Skeletal muscle tissue (tissue), 4 donors: ENCODE results near the gene PEMT. TPM values are rescaled to one million over a fixed set of nuclear protein-coding genes. Genes with fewer than 3 reads are reported as not detected.
A peak's percentile ranks its signal among the peaks of the same experiment; 100 is the strongest.

Experiments used
- H3K27ac ChIP-seq: one replicate; pipeline ENCODE4 v1.7.0; 2013; ENCODE audit warnings: mild to moderate bottlenecking, low read depth, low read length, inconsistent platforms
- H3K27me3 ChIP-seq, 3 donors: one replicate each; pipeline ENCODE4 v1.7.0; 2013; ENCODE audit warnings: low read length in 3 of 3; ENCODE audit not compliant: control insufficient read depth in 3 of 3, insufficient read depth in 3 of 3
- H3K36me3 ChIP-seq, 3 donors: one replicate each; pipeline ENCODE4 v1.7.0; 2013; ENCODE audit warnings: low read length in 3 of 3; ENCODE audit not compliant: control insufficient read depth in 3 of 3, insufficient read depth in 3 of 3
- H3K4me1 ChIP-seq, 3 donors: one replicate each; pipeline ENCODE4 v1.7.0; 2013; ENCODE audit warnings: low read length in 3 of 3, mild to moderate bottlenecking in 3 of 3; ENCODE audit not compliant: control insufficient read depth in 3 of 3, insufficient read depth in 3 of 3
- H3K4me3 ChIP-seq, 3 donors: one replicate each; pipeline ENCODE4 v1.7.0; 2013; ENCODE audit warnings: low read length in 3 of 3
- H3K9ac ChIP-seq, 3 donors: one replicate each; pipeline ENCODE4 v1.7.0; 2013; ENCODE audit warnings: low read length in 3 of 3, mild to moderate bottlenecking in 3 of 3, moderate library complexity in 2 of 3, low read depth in 1 of 3
- H3K9me3 ChIP-seq, 3 donors: one replicate each; pipeline ENCODE4 v1.7.0; 2013; ENCODE audit warnings: low read length in 3 of 3; ENCODE audit not compliant: control insufficient read depth in 3 of 3
- total RNA-seq: library from RNA; depleted of rRNA; stranded (reverse); fragments of >200 nt; gene quantifications from one replicate; pipeline ENCODE4 v1.2.3, GENCODE V29; 2014
- donor health status: Osteomylitis.

Gene PEMT
- total RNA-seq, 1 donor from 2014 or later: 32.4 TPM

DNA sequence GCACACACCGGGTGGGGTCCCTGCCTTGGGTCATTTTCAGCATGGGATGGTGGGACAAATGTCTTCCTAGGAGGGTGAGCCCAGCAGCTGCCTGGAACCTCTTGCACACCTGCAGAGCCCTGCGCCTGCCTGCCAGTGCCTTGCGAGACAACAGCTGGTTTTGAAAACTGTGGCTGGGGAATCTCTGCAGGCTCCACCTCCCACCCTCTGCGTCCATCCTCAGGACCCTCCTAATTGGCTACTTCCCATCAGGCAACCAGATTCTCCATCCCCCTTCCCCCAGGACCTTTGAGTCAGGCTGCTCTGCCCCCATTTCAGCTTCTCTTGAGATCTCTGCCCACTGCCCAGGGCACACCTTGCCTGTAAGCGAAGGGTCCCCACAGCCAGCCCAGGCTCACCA lies 26.6 kb downstream of the PEMT start:
- Histone ChIP-seq H3K36me3 (no peaks in the 10 kb centered on the region), H3K4me1 (peaks cover 66 to 82% (median 67%) of the 10 kb centered on the region in 3 donors), H3K27me3 (no peaks in the 10 kb centered on the region), H3K9ac (peak overlapping the region in 1 of 3 donors; percentile 16), H3K9me3 (no peaks in the 10 kb centered on the region), H3K4me3 (no peak overlapping the region), H3K27ac (no peak overlapping the region)

DNA sequence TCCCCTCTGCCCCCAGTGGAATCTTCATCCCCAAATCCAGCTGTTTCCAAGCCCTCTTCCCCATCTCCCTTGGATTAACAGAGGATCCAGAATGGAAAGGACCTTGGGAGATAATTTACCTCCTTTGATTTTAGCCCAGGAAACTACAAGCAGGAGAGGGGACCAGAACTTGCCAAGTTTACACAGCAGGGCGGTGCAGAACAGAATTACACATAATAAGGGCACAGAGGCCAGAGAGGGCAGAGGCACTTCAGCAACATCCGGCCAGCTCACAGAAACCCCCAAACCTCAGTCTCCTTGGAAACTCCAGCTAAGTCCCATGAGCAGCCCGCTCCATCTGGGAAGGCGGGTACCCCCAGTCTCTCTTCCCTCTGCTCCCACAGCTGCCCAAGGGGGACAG lies 27.2 kb downstream of the PEMT start:
- Histone ChIP-seq H3K4me3 (no peak overlapping the region), H3K27ac (no peak overlapping the region), H3K4me1 (peaks cover 61 to 76% (median 61%) of the 10 kb centered on the region in 3 donors), H3K27me3 (no peaks in the 10 kb centered on the region), H3K9ac (peak overlapping the region in 1 of 3 donors; percentile 16), H3K36me3 (no peaks in the 10 kb centered on the region), H3K9me3 (no peaks in the 10 kb centered on the region)

GRCh38 chr17:17563530-17563929 lies 28.0 kb downstream of the PEMT start:
- Histone ChIP-seq H3K4me3 (no peak overlapping the region), H3K27ac (no peak overlapping the region), H3K9me3 (no peaks in the 10 kb centered on the region), H3K27me3 (no peaks in the 10 kb centered on the region), H3K4me1 (peaks cover 53 to 68% (median 54%) of the 10 kb centered on the region in 3 donors), H3K36me3 (no peaks in the 10 kb centered on the region), H3K9ac (peak overlapping the region in 1 of 3 donors; percentile 16)

DNA sequence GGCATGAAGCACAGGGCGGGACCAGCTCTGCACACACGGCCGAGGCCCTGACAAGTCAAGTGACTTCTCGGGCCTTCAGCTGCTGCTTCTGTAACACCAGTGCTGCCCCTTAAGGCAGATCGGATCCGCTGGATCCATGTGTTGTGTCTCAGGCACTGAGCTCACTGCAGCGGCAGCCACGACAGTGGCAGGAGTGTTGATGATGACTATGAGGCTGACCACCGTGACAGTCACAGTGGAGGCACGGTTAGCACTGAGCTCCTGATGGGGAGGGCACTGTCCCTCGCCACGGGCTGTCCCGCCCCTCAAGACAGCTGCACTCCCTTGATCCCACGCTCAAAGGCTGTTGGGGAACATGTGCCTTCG lies 29.4 kb downstream of the PEMT start:
- no peaks in the 10 kb centered on the region for H3K36me3 ChIP-seq
- H3K27ac ChIP-seq: peak overlapping the region; percentile 33
- no peaks in the 10 kb centered on the region for H3K9me3 ChIP-seq
- peak overlapping the region in 1 of 3 donors; percentile 45 for H3K4me3 ChIP-seq
- H3K9ac ChIP-seq: peak overlapping the region; percentile 30 to 40 (median 36)
- H3K4me1 ChIP-seq: peaks cover 48 to 63% (median 50%) of the 10 kb centered on the region in 3 donors
- H3K27me3 ChIP-seq: no peaks in the 10 kb centered on the region

DNA sequence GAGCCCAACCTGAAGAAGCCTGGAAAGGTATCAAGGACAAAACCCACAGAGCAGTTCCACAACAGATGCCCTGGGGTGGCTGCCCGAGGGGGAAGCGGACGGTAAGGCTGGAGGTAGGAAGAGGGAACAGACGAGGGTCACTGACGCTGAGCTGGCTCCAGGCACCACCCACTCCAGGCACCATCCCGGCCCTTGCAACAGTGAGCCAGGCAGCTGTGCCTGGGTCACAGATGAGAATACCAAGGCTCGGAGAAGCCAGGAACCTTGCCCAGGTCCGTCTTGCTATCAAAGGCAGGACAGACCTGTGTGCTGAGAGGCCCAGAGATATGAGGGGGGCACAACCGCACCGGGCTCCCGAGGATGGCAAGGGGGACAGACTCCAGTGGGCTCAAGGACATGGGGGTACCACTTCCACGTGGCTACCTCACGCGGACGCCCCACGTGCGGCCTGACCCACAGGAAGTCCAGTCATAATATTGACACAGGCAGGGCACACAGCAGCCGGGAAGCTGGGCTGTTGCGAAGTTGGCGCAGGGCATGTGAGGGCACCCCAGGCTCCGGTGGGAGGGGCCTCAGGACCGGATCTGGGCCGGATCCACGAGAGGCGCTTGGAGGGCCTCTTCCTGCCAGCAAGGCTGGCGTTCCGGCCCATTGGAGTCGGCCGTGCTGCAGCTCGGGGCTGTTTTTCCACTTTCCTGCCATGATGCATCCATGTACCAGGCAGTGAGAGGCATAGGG lies 29.9 kb downstream of the PEMT start:
- Histone ChIP-seq H3K4me3 (peak overlapping the region in 1 of 3 donors; percentile 45), H3K27ac (peak overlapping the region; percentile 33), H3K4me1 (peaks cover 42 to 58% (median 46%) of the 10 kb centered on the region in 3 donors), H3K9ac (peak overlapping the region; percentile 30 to 40 (median 36)), H3K9me3 (no peaks in the 10 kb centered on the region), H3K36me3 (no peaks in the 10 kb centered on the region), H3K27me3 (no peaks in the 10 kb centered on the region)

GRCh38 chr17:17560975-17561374 lies 30.5 kb downstream of the PEMT start:
- Histone ChIP-seq H3K9me3 (no peaks in the 10 kb centered on the region), H3K4me1 (peaks cover 36 to 52% (median 40%) of the 10 kb centered on the region in 3 donors), H3K27me3 (no peaks in the 10 kb centered on the region), H3K27ac (peak overlapping the region; percentile 33), H3K9ac (no peak overlapping the region), H3K4me3 (no peak overlapping the region), H3K36me3 (no peaks in the 10 kb centered on the region)

- Histone ChIP-seq H3K27ac (no peak overlapping the region), H3K36me3 (no peaks in the 10 kb centered on the region), H3K4me1 (peaks cover 28 to 44% (median 31%) of the 10 kb centered on the region in 3 donors), H3K9me3 (no peaks in the 10 kb centered on the region), H3K9ac (no peak overlapping the region), H3K4me3 (no peak overlapping the region), H3K27me3 (no peaks in the 10 kb centered on the region)
These were observed 31.3 kb downstream of the PEMT start for GRCh38 chr17:17560167-17560566.

- Histone ChIP-seq H3K27me3 (no peaks in the 10 kb centered on the region), H3K27ac (no peak overlapping the region), H3K4me1 (peaks cover 23 to 35% (median 23%) of the 10 kb centered on the region in 3 donors), H3K9ac (no peak overlapping the region), H3K4me3 (no peak overlapping the region), H3K9me3 (no peaks in the 10 kb centered on the region), H3K36me3 (no peaks in the 10 kb centered on the region)
These were observed 32.3 kb downstream of the PEMT start for GRCh38 chr17:17559164-17559563.

DNA sequence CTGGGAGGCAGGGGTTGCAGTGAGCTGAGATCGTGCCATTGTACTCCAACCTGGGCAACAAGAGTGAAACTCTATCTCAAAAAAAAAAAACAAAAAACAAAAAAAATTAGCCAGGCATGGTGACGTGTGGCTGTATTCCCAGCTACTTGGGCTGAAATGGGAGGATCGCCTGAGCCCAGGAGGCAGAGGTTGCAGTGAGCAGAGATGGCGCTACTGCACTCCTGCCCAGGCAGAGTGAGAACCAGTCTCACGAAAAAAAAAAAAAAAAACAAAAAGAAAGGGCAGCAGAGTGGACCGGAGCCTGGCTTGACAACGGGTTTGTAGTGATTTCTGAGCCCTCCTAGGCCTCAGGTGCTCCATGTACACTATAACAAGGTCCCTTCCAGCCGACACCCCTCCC lies 33.1 kb downstream of the PEMT start:
- H3K27ac ChIP-seq: no peak overlapping the region

GRCh38 chr17:17557796-17558195 lies 33.7 kb downstream of the PEMT start:
- no peaks in the 10 kb centered on the region for H3K27me3 ChIP-seq
- peak overlapping the region in 2 of 3 donors; percentile 25 to 33 for H3K9ac ChIP-seq
- H3K4me1 ChIP-seq: peaks cover 31 to 43% (median 37%) of the 10 kb centered on the region in 3 donors
- H3K27ac ChIP-seq: no peak overlapping the region
- no peaks in the 10 kb centered on the region for H3K36me3 ChIP-seq
- H3K4me3 ChIP-seq: no peak overlapping the region
- H3K9me3 ChIP-seq: no peaks in the 10 kb centered on the region

More for the DNA sequence above, 33.1 kb downstream of the PEMT start:
- no peak overlapping the region for H3K4me3 ChIP-seq
- H3K27me3 ChIP-seq: no peaks in the 10 kb centered on the region
- H3K9me3 ChIP-seq: no peaks in the 10 kb centered on the region
- H3K4me1 ChIP-seq: peaks cover 25 to 40% (median 30%) of the 10 kb centered on the region in 3 donors
- H3K9ac ChIP-seq: no peak overlapping the region
- H3K36me3 ChIP-seq: no peaks in the 10 kb centered on the region
